ENCODE results near the gene SPSB2.
"Not testable (repeated sequence)": the region's sequence is repeated elsewhere in the genome, so short reads cannot be mapped to it uniquely, and the experiment has no call there.

Gene SPSB2

GRCh38 chr12:6873094-6874014 lies at the start of gene SPSB2:
TSS of gene SPSB2 (minus strand) at chr12:6873303. CDS start at chr12:6872901, 402 bp downstream.
- peak; percentile 97 to 99 for DNase-seq (ENCODE audit: low read depth in 2 of 2)

- DNase-seq (ENCODE audit: low read depth in 2 of 2), result no peak
These were observed 49.2 kb upstream of the SPSB2 start for GRCh38 chr12:6921996-6922946.

- no peak for DNase-seq (ENCODE audit: low read depth in 2 of 2)
These were observed 48.4 kb upstream of the SPSB2 start for GRCh38 chr12:6921539-6921938.

GRCh38 chr12:6919588-6919987 lies 46.5 kb upstream of the SPSB2 start:
- no peak for DNase-seq (ENCODE audit: low read depth in 2 of 2)

GRCh38 chr12:6917491-6918231 lies 44.6 kb upstream of the SPSB2 start:
- no peak for DNase-seq (ENCODE audit: low read depth in 2 of 2)

GRCh38 chr12:6916426-6917200 lies 43.5 kb upstream of the SPSB2 start:
- DNase-seq (ENCODE audit: low read depth in 2 of 2), result no peak

GRCh38 chr12:6915789-6916285 lies 42.7 kb upstream of the SPSB2 start:
- no peak for DNase-seq (ENCODE audit: low read depth in 2 of 2)

GRCh38 chr12:6914947-6915788 lies 42.1 kb upstream of the SPSB2 start:
- no peak for DNase-seq (ENCODE audit: low read depth in 2 of 2)

GRCh38 chr12:6914246-6914946 lies 41.3 kb upstream of the SPSB2 start, which contains the start of gene ENO2:
TSS of gene ENO2 (plus strand) at chr12:6914580. CDS start at chr12:6915833, 1,253 bp downstream.
- DNase-seq (ENCODE audit: low read depth in 2 of 2), result peak; percentile 76 to 79

GRCh38 chr12:6912164-6912935 lies 39.2 kb upstream of the SPSB2 start:
- DNase-seq (ENCODE audit: low read depth in 2 of 2), result no peak

GRCh38 chr12:6909421-6910145 lies 36.5 kb upstream of the SPSB2 start:
- no peak for DNase-seq (ENCODE audit: low read depth in 2 of 2)

GRCh38 chr12:6908141-6908540 lies 35.0 kb upstream of the SPSB2 start:
- DNase-seq (ENCODE audit: low read depth in 2 of 2), result not testable (repeated sequence)

- DNase-seq (ENCODE audit: low read depth in 2 of 2), result no peak
These were observed 32.4 kb upstream of the SPSB2 start for GRCh38 chr12:6905414-6906040.

- peak; percentile 89 to 94 for DNase-seq (ENCODE audit: low read depth in 2 of 2)
These were observed 31.5 kb upstream of the SPSB2 start, which contains the start of gene LRRC23 for GRCh38 chr12:6904280-6905276. TSS of gene LRRC23 (plus strand) at chr12:6904822. CDS start at chr12:6905634, 812 bp downstream.

- no peak for DNase-seq (ENCODE audit: low read depth in 2 of 2)
These were observed 30.6 kb upstream of the SPSB2 start for GRCh38 chr12:6903722-6904121.

GRCh38 chr12:6902448-6902847 lies 29.3 kb upstream of the SPSB2 start:
- DNase-seq (ENCODE audit: low read depth in 2 of 2), result no peak

All from stimulated activated CD8-positive, alpha-beta memory T cell treated with anti-CD3 and anti-CD28 coated beads, Interleukin-15, amount 100 ng/mL, for 4 hours (primary cell).